IPS-18a (cell line): Measurements from ENCODE around the gene LCTL.

ENCODE experiments used
- H3K27ac ChIP-seq: one replicate; pipeline ENCODE4 v1.5.1; 2013; ENCODE audit warnings: low read length
- H3K27me3 ChIP-seq: one replicate; pipeline ENCODE4 v1.6.1; 2013; ENCODE audit warnings: mild to moderate bottlenecking, low read length; ENCODE audit not compliant: control insufficient read depth, insufficient read depth
- H3K36me3 ChIP-seq: one replicate; pipeline ENCODE4 v1.6.1; 2013; ENCODE audit warnings: low read depth, low read length; ENCODE audit not compliant: control insufficient read depth
- H3K4me1 ChIP-seq: one replicate; pipeline ENCODE4 v1.6.1; 2013; ENCODE audit warnings: low read depth, low read length; ENCODE audit not compliant: control insufficient read depth
- H3K4me3 ChIP-seq: one replicate; pipeline ENCODE4 v1.5.1; 2013; ENCODE audit warnings: low read length
- H3K9ac ChIP-seq: one replicate; pipeline ENCODE4 v1.6.1; 2013; ENCODE audit warnings: mild to moderate bottlenecking, low read length, moderate library complexity
- H3K9me3 ChIP-seq: one replicate; pipeline ENCODE4 v1.6.1; 2013; ENCODE audit warnings: low read depth, low read length; ENCODE audit not compliant: control insufficient read depth

The LCTL gene, protein sequence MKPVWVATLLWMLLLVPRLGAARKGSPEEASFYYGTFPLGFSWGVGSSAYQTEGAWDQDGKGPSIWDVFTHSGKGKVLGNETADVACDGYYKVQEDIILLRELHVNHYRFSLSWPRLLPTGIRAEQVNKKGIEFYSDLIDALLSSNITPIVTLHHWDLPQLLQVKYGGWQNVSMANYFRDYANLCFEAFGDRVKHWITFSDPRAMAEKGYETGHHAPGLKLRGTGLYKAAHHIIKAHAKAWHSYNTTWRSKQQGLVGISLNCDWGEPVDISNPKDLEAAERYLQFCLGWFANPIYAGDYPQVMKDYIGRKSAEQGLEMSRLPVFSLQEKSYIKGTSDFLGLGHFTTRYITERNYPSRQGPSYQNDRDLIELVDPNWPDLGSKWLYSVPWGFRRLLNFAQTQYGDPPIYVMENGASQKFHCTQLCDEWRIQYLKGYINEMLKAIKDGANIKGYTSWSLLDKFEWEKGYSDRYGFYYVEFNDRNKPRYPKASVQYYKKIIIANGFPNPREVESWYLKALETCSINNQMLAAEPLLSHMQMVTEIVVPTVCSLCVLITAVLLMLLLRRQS

DNA sequence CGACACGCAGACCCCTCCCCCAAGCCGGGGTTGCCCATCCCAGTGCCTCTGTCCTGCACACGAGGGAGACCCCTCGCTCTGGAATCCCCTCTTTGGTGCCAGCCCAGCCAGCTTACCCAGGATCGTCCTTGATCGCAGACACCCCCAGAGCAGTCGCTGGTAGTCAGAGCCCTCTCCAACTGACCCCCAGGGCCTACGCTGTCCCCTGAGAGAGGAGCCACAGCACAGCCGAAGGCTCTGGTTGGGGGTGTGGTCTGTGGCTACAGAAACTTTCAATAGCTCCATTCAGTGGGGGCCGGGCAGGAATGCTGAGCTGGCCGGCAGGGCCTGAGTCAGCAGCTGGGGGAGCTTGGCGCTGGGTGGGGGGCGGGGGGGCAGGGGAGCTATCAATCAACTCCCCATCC is at the start of gene LCTL:
LCTL (minus strand) TSS at position 258 of the 404 bp plus-strand sequence. CDS start 633 bp downstream, outside the sequence.
- Histone ChIP-seq H3K9me3 (no peaks in the 10 kb centered on the region), H3K27me3 (no peaks in the 10 kb centered on the region), H3K4me3 (peak within 1 kb of the TSS; percentile 23), H3K9ac (no peak within 1 kb of the TSS), H3K27ac (no peak within 1 kb of the TSS), H3K36me3 (no peaks in the 10 kb centered on the region), H3K4me1 (peaks cover 18% of the 10 kb centered on the region)

GRCh38 chr15:66614951-66615760 is 49.4 kb upstream of the LCTL start:
- Histone ChIP-seq H3K4me3 (no peak overlapping the region), H3K36me3 (no peaks in the 10 kb centered on the region), H3K4me1 (peaks cover 13% of the 10 kb centered on the region), H3K9me3 (no peaks in the 10 kb centered on the region), H3K27ac (no peak overlapping the region), H3K27me3 (no peaks in the 10 kb centered on the region), H3K9ac (no peak overlapping the region)

- H3K27ac ChIP-seq, result no peak overlapping the region
- peaks cover 6% of the 10 kb centered on the region for H3K4me1 ChIP-seq
- H3K27me3 ChIP-seq, result no peaks in the 10 kb centered on the region
- H3K36me3 ChIP-seq, result no peaks in the 10 kb centered on the region
- no peaks in the 10 kb centered on the region for H3K9me3 ChIP-seq
- H3K9ac ChIP-seq, result no peak overlapping the region
- H3K4me3 ChIP-seq, result no peak overlapping the region
These were observed 48.7 kb upstream of the LCTL start for GRCh38 chr15:66614456-66614855.

DNA sequence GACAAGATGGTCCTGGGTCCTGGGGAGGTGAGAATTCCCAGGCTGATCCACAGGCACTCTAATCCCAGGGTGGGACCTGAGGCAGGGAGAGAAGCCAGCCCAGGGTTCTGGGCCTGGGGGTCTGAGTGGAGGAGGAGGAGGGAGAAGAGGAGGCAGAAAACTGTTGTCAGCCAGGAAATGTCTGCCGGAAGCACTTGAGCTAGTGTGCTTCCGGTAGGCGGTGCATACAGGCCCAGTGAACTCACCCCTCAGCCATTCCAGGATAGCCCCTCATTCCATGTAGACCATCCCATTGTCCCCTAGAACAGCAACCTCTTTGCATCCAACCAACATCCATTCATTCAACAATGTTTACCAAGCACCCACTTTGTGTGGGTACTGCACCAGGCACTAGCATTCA is 47.9 kb upstream of the LCTL start:
- H3K27me3 ChIP-seq, result no peaks in the 10 kb centered on the region
- no peaks in the 10 kb centered on the region for H3K36me3 ChIP-seq
- H3K27ac ChIP-seq, result no peak overlapping the region
- no peak overlapping the region for H3K4me3 ChIP-seq
- H3K9ac ChIP-seq, result no peak overlapping the region
- no peaks in the 10 kb centered on the region for H3K9me3 ChIP-seq
- H3K4me1 ChIP-seq, result peaks cover 4% of the 10 kb centered on the region

GRCh38 chr15:66611257-66612053 is 45.7 kb upstream of the LCTL start:
- H3K9me3 ChIP-seq, result no peaks in the 10 kb centered on the region
- H3K4me3 ChIP-seq, result no peak overlapping the region
- H3K9ac ChIP-seq, result no peak overlapping the region
- H3K27ac ChIP-seq, result no peak overlapping the region
- no peaks in the 10 kb centered on the region for H3K4me1 ChIP-seq
- no peaks in the 10 kb centered on the region for H3K36me3 ChIP-seq
- H3K27me3 ChIP-seq, result no peaks in the 10 kb centered on the region

GRCh38 chr15:66609876-66610275 is 44.1 kb upstream of the LCTL start:
- Histone ChIP-seq H3K27me3 (no peaks in the 10 kb centered on the region), H3K4me1 (no peaks in the 10 kb centered on the region), H3K9me3 (no peaks in the 10 kb centered on the region), H3K9ac (no peak overlapping the region), H3K36me3 (no peaks in the 10 kb centered on the region), H3K4me3 (no peak overlapping the region), H3K27ac (no peak overlapping the region)

- Histone ChIP-seq H3K27ac (no peak overlapping the region), H3K4me1 (no peaks in the 10 kb centered on the region), H3K9ac (no peak overlapping the region), H3K27me3 (no peaks in the 10 kb centered on the region), H3K4me3 (no peak overlapping the region), H3K9me3 (no peaks in the 10 kb centered on the region), H3K36me3 (no peaks in the 10 kb centered on the region)
These were observed 43.1 kb upstream of the LCTL start for GRCh38 chr15:66608881-66609280.

DNA sequence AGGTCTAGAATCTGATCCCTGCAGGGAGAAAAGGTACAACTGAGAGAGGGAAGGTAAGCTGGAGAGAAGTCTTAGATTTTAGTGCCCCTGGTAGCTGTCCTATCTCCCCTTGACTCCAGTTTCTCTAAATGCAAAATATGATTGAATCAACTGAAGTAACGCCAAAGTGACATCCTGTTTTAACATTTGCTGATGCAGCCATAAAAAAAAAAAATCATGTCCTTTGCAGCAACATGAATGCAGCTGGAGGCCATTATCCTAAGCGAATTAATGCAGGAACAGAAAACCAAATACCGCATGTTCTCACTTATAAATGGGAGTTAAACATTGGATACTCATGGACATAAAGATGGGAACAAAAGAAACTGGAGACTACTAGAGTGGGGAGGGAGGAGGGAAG is 42.4 kb upstream of the LCTL start:
- no peaks in the 10 kb centered on the region for H3K36me3 ChIP-seq
- H3K27ac ChIP-seq, result no peak overlapping the region
- H3K4me3 ChIP-seq, result no peak overlapping the region
- H3K4me1 ChIP-seq, result no peaks in the 10 kb centered on the region
- no peak overlapping the region for H3K9ac ChIP-seq
- no peaks in the 10 kb centered on the region for H3K9me3 ChIP-seq
- H3K27me3 ChIP-seq, result no peaks in the 10 kb centered on the region

GRCh38 chr15:66603301-66604179 is 37.7 kb upstream of the LCTL start:
- Histone ChIP-seq H3K9ac (no peak overlapping the region), H3K9me3 (no peaks in the 10 kb centered on the region), H3K27me3 (no peaks in the 10 kb centered on the region), H3K4me1 (no peaks in the 10 kb centered on the region), H3K4me3 (no peak overlapping the region), H3K27ac (no peak overlapping the region), H3K36me3 (no peaks in the 10 kb centered on the region)

GRCh38 chr15:66601521-66601920 is 35.7 kb upstream of the LCTL start:
- no peaks in the 10 kb centered on the region for H3K27me3 ChIP-seq
- no peak overlapping the region for H3K4me3 ChIP-seq
- H3K27ac ChIP-seq, result no peak overlapping the region
- no peaks in the 10 kb centered on the region for H3K4me1 ChIP-seq
- H3K36me3 ChIP-seq, result no peaks in the 10 kb centered on the region
- H3K9ac ChIP-seq, result no peak overlapping the region
- no peaks in the 10 kb centered on the region for H3K9me3 ChIP-seq
